Central memory CD8-positive, alpha-beta T cell (primary cell): ENCODE measurements around the gene KAT6B.
"Not testable (repeated sequence)": the region's sequence is repeated elsewhere in the genome, so short reads cannot be mapped to it uniquely, and the experiment has no call there.

Source experiments
- ATAC-seq: fragments of 150-1000 bp; cut with Tn5 transposase; replicated peaks from 2 replicates; pipeline ENCODE4 v1.10.0; 2022; ENCODE audit warnings: mild to moderate bottlenecking, moderate FRiP score, moderate number of reproducible peaks; ENCODE audit not compliant: poor library complexity, severe bottlenecking; ENCODE audit errors: extremely low read depth
- DNase-seq, 2 donors: peaks; one replicate each; pipeline ENCODE4 v3.0.0; 2021; ENCODE audit warnings: low spot score in 2 of 2
- H3K27ac Mint-ChIP-seq: one replicate; pipeline ENCODE4 v1.8.0; 2022; ENCODE audit warnings: low read depth, mild to moderate bottlenecking, moderate library complexity, mixed read lengths
- H3K27me3 Mint-ChIP-seq: one replicate; pipeline ENCODE4 v1.8.0; 2022; ENCODE audit warnings: mixed read lengths
- H3K36me3 Mint-ChIP-seq: one replicate; pipeline ENCODE4 v1.8.0; 2022; ENCODE audit warnings: mild to moderate bottlenecking, moderate library complexity, mixed read lengths; ENCODE audit not compliant: insufficient read depth
- H3K4me1 Mint-ChIP-seq: one replicate; pipeline ENCODE4 v1.8.0; 2022; ENCODE audit warnings: mixed read lengths
- H3K4me3 Mint-ChIP-seq: one replicate; pipeline ENCODE4 v1.8.0; 2022; ENCODE audit warnings: mild to moderate bottlenecking, moderate library complexity, mixed read lengths
- H3K9me3 Mint-ChIP-seq: one replicate; pipeline ENCODE4 v1.8.0; 2022; ENCODE audit warnings: mixed read lengths

Gene KAT6B

GRCh38 chr10:74826142-74827044 lies at the start of gene KAT6B:
Gene KAT6B (plus strand): TSS chr10:74826600. CDS start chr10:74842858, 16,258 bp downstream.
- H3K4me1 Mint-ChIP-seq = peaks cover 57% of the 10 kb centered on the region
- peaks cover 17% of the 10 kb centered on the region for H3K36me3 Mint-ChIP-seq
- peak within 1 kb of the TSS; percentile 93 for H3K27ac Mint-ChIP-seq
- no peaks in the 10 kb centered on the region for H3K27me3 Mint-ChIP-seq
- DNase-seq (peak; percentile 98 to 100), ATAC-seq (peak; percentile 82)
- H3K4me3 Mint-ChIP-seq = peak within 1 kb of the TSS; percentile 87
- H3K9me3 Mint-ChIP-seq = no peaks in the 10 kb centered on the region

GRCh38 chr10:74778436-74779094 lies 47.8 kb upstream of the KAT6B start:
- H3K4me1 Mint-ChIP-seq = no peaks in the 10 kb centered on the region
- H3K27me3 Mint-ChIP-seq = peaks cover 13% of the 10 kb centered on the region
- H3K27ac Mint-ChIP-seq = no peak overlapping the region
- peaks cover 1% of the 10 kb centered on the region for H3K36me3 Mint-ChIP-seq
- DNase-seq (no peak), ATAC-seq (no peak)
- H3K9me3 Mint-ChIP-seq = peaks cover 4% of the 10 kb centered on the region
- no peak overlapping the region for H3K4me3 Mint-ChIP-seq

- not testable (repeated sequence) for H3K9me3 Mint-ChIP-seq, ATAC-seq, H3K4me3 Mint-ChIP-seq, H3K4me1 Mint-ChIP-seq, DNase-seq, H3K36me3 Mint-ChIP-seq, H3K27ac Mint-ChIP-seq
- peaks cover 13% of the 10 kb centered on the region for H3K27me3 Mint-ChIP-seq
Observed at GRCh38 chr10:74781870-74782269, 44.5 kb upstream of the KAT6B start.

GRCh38 chr10:74784462-74784861 lies 41.9 kb upstream of the KAT6B start:
- no peaks in the 10 kb centered on the region for H3K9me3 Mint-ChIP-seq
- no peaks in the 10 kb centered on the region for H3K4me1 Mint-ChIP-seq
- ATAC-seq (no peak), DNase-seq (no peak)
- peaks cover 1% of the 10 kb centered on the region for H3K36me3 Mint-ChIP-seq
- no peak overlapping the region for H3K4me3 Mint-ChIP-seq
- no peak overlapping the region for H3K27ac Mint-ChIP-seq
- no peaks in the 10 kb centered on the region for H3K27me3 Mint-ChIP-seq

- ATAC-seq (no peak), DNase-seq (no peak)
- no peak overlapping the region for H3K27ac Mint-ChIP-seq
- H3K36me3 Mint-ChIP-seq = peaks cover 1% of the 10 kb centered on the region
- H3K4me3 Mint-ChIP-seq = no peak overlapping the region
- H3K9me3 Mint-ChIP-seq = no peaks in the 10 kb centered on the region
- H3K4me1 Mint-ChIP-seq = no peaks in the 10 kb centered on the region
- no peaks in the 10 kb centered on the region for H3K27me3 Mint-ChIP-seq
Observed at GRCh38 chr10:74786126-74786525, 40.3 kb upstream of the KAT6B start.

- H3K9me3 Mint-ChIP-seq = no peaks in the 10 kb centered on the region
- no peaks in the 10 kb centered on the region for H3K4me1 Mint-ChIP-seq
- no peak overlapping the region for H3K27ac Mint-ChIP-seq
- H3K4me3 Mint-ChIP-seq = no peak overlapping the region
- ATAC-seq = no peak
- no peak for DNase-seq
- H3K27me3 Mint-ChIP-seq = no peaks in the 10 kb centered on the region
- H3K36me3 Mint-ChIP-seq = peaks cover 1% of the 10 kb centered on the region
Observed at GRCh38 chr10:74787457-74787856, 38.9 kb upstream of the KAT6B start.

- H3K9me3 Mint-ChIP-seq, DNase-seq, ATAC-seq, H3K4me3 Mint-ChIP-seq, H3K4me1 Mint-ChIP-seq, H3K27ac Mint-ChIP-seq, H3K27me3 Mint-ChIP-seq, H3K36me3 Mint-ChIP-seq: not testable (repeated sequence)
Observed at GRCh38 chr10:74791979-74792378, 34.4 kb upstream of the KAT6B start.

GRCh38 chr10:74792726-74793125 lies 33.7 kb upstream of the KAT6B start:
- H3K36me3 Mint-ChIP-seq = no peaks in the 10 kb centered on the region
- no peak overlapping the region for H3K4me3 Mint-ChIP-seq
- H3K4me1 Mint-ChIP-seq = peaks cover 6% of the 10 kb centered on the region
- H3K27ac Mint-ChIP-seq = no peak overlapping the region
- DNase-seq (no peak), ATAC-seq (no peak)
- no peaks in the 10 kb centered on the region for H3K9me3 Mint-ChIP-seq
- H3K27me3 Mint-ChIP-seq = no peaks in the 10 kb centered on the region

- not testable (repeated sequence) for H3K9me3 Mint-ChIP-seq, H3K4me3 Mint-ChIP-seq, H3K4me1 Mint-ChIP-seq, H3K36me3 Mint-ChIP-seq, DNase-seq, H3K27me3 Mint-ChIP-seq, ATAC-seq, H3K27ac Mint-ChIP-seq
Observed at GRCh38 chr10:74793240-74793639, 33.2 kb upstream of the KAT6B start.

GRCh38 chr10:74794531-74794930 lies 31.9 kb upstream of the KAT6B start:
- H3K9me3 Mint-ChIP-seq = no peaks in the 10 kb centered on the region
- peaks cover 6% of the 10 kb centered on the region for H3K4me1 Mint-ChIP-seq
- no peak for ATAC-seq
- H3K27me3 Mint-ChIP-seq = no peaks in the 10 kb centered on the region
- DNase-seq = no peak
- no peak overlapping the region for H3K27ac Mint-ChIP-seq
- no peaks in the 10 kb centered on the region for H3K36me3 Mint-ChIP-seq
- H3K4me3 Mint-ChIP-seq = no peak overlapping the region

GRCh38 chr10:74797550-74797949 lies 28.9 kb upstream of the KAT6B start:
- Mint-ChIP-seq H3K27me3 (no peaks in the 10 kb centered on the region), H3K36me3 (no peaks in the 10 kb centered on the region), H3K27ac (no peak overlapping the region), H3K4me3 (no peak overlapping the region), H3K4me1 (peaks cover 6% of the 10 kb centered on the region), H3K9me3 (no peaks in the 10 kb centered on the region)
- ATAC-seq (no peak), DNase-seq (no peak)

- Mint-ChIP-seq H3K27me3 (no peaks in the 10 kb centered on the region), H3K9me3 (no peaks in the 10 kb centered on the region), H3K4me3 (no peak overlapping the region), H3K4me1 (peaks cover 6% of the 10 kb centered on the region), H3K27ac (no peak overlapping the region), H3K36me3 (no peaks in the 10 kb centered on the region)
- DNase-seq = no peak
- no peak for ATAC-seq
Observed at GRCh38 chr10:74799721-74800221, 26.6 kb upstream of the KAT6B start.

- DNase-seq (no peak), ATAC-seq (no peak)
- Mint-ChIP-seq H3K27ac (no peak overlapping the region), H3K4me3 (no peak overlapping the region), H3K36me3 (no peaks in the 10 kb centered on the region), H3K27me3 (no peaks in the 10 kb centered on the region), H3K4me1 (no peaks in the 10 kb centered on the region), H3K9me3 (no peaks in the 10 kb centered on the region)
Observed at GRCh38 chr10:74801447-74801846, 25.0 kb upstream of the KAT6B start.
